HL-60 (cell line): Measurements from ENCODE around the gene MAP3K10.

Experiments
- CTCF ChIP-seq: IDR thresholded peaks from one replicate; pipeline ENCODE4 v1.5.1; 2011; ENCODE audit warnings: low read length, control low read depth, inconsistent platforms; ENCODE audit not compliant: insufficient read depth
- POLR2AphosphoS5 ChIP-seq: IDR thresholded peaks from 2 replicates; pipeline ENCODE4 v1.6.1; 2012; ENCODE audit warnings: low read depth

DNA sequence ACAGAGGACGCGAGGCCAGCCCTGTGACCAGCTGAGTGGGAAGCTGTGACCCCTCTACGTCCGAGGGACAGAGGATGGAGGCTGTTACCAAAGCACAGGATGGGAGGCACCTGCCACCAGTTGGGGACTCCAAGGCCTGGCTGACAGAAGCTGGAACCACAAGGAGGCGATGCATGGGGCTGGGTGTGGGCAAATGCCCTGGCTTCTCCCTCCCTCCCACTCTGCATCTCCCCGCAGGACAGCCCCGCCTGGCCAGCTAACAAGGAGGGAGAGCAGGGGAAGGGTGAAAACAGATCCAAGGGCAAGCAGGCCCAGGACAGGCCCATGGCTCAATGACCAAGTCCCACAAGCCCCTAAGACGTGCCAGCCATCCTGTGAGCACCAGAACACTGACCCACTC, 65.3 kb downstream of the MAP3K10 start:
- no peak for TF ChIP-seq CTCF
- no peak for TF ChIP-seq POLR2AphosphoS5
